Mucosa of stomach (tissue), 1 donor: ENCODE data around the gene DENND1A.
"Not testable (repeated sequence)": the region's sequence is repeated elsewhere in the genome, so short reads cannot be mapped to it uniquely, and the experiment has no call there.

Source experiments
- H3K27me3 ChIP-seq: one replicate; pipeline ENCODE4 v1.7.0; 2013; ENCODE audit warnings: mild to moderate bottlenecking, low read length; ENCODE audit not compliant: control insufficient read depth, insufficient read depth
- H3K36me3 ChIP-seq: one replicate; pipeline ENCODE4 v1.7.0; 2013; ENCODE audit warnings: low read length; ENCODE audit not compliant: control insufficient read depth, insufficient read depth
- H3K4me1 ChIP-seq: one replicate; pipeline ENCODE4 v1.7.0; 2013; ENCODE audit warnings: mild to moderate bottlenecking, low read length; ENCODE audit not compliant: control insufficient read depth, insufficient read depth
- H3K4me3 ChIP-seq: one replicate; pipeline ENCODE4 v1.7.0; 2013; ENCODE audit warnings: low read length
- H3K9ac ChIP-seq: one replicate; pipeline ENCODE4 v1.7.0; 2013; ENCODE audit warnings: mild to moderate bottlenecking, low read length, moderate library complexity
- H3K9me3 ChIP-seq: one replicate; pipeline ENCODE4 v1.7.0; 2013; ENCODE audit warnings: mild to moderate bottlenecking, low read length, moderate library complexity; ENCODE audit not compliant: control insufficient read depth
- donor health status: Pancreatic carcinoma.

DENND1A gene

GRCh38 chr9:123944464-123944863 is 14.5 kb upstream of the DENND1A start:
- not testable (repeated sequence) for H3K9ac ChIP-seq, H3K9me3 ChIP-seq, H3K4me3 ChIP-seq, H3K36me3 ChIP-seq, H3K27me3 ChIP-seq, H3K4me1 ChIP-seq

GRCh38 chr9:123943671-123944070 is 13.7 kb upstream of the DENND1A start:
- Histone ChIP-seq H3K9me3 (no peaks in the 10 kb centered on the region), H3K4me1 (no peaks in the 10 kb centered on the region), H3K27me3 (peaks cover 10% of the 10 kb centered on the region), H3K36me3 (no peaks in the 10 kb centered on the region), H3K4me3 (no peak overlapping the region), H3K9ac (no peak overlapping the region)

- Histone ChIP-seq H3K9ac (no peak overlapping the region), H3K4me3 (no peak overlapping the region), H3K9me3 (no peaks in the 10 kb centered on the region), H3K36me3 (no peaks in the 10 kb centered on the region), H3K27me3 (peaks cover 14% of the 10 kb centered on the region), H3K4me1 (no peaks in the 10 kb centered on the region)
Observed at GRCh38 chr9:123942542-123942941, 12.6 kb upstream of the DENND1A start.

GRCh38 chr9:123941524-123942070 is 11.7 kb upstream of the DENND1A start:
- Histone ChIP-seq H3K9me3 (no peaks in the 10 kb centered on the region), H3K36me3 (no peaks in the 10 kb centered on the region), H3K27me3 (peaks cover 13% of the 10 kb centered on the region), H3K4me3 (no peak overlapping the region), H3K9ac (no peak overlapping the region), H3K4me1 (no peaks in the 10 kb centered on the region)

GRCh38 chr9:123940721-123941523 is 11.0 kb upstream of the DENND1A start:
- no peak overlapping the region for H3K4me3 ChIP-seq
- peaks cover 9% of the 10 kb centered on the region for H3K27me3 ChIP-seq
- H3K36me3 ChIP-seq = no peaks in the 10 kb centered on the region
- no peaks in the 10 kb centered on the region for H3K4me1 ChIP-seq
- no peaks in the 10 kb centered on the region for H3K9me3 ChIP-seq
- no peak overlapping the region for H3K9ac ChIP-seq

GRCh38 chr9:123938401-123938800 is 8.5 kb upstream of the DENND1A start:
- Histone ChIP-seq H3K4me3 (no peak overlapping the region), H3K36me3 (no peaks in the 10 kb centered on the region), H3K9ac (no peak overlapping the region), H3K27me3 (peaks cover 9% of the 10 kb centered on the region), H3K4me1 (peaks cover 9% of the 10 kb centered on the region), H3K9me3 (no peaks in the 10 kb centered on the region)

- not testable (repeated sequence) for H3K36me3 ChIP-seq, H3K27me3 ChIP-seq, H3K9ac ChIP-seq, H3K4me3 ChIP-seq, H3K9me3 ChIP-seq
- peaks cover 13% of the 10 kb centered on the region for H3K4me1 ChIP-seq
Observed at GRCh38 chr9:123936575-123936974, 6.6 kb upstream of the DENND1A start.

GRCh38 chr9:123933440-123934212 is 3.7 kb upstream of the DENND1A start:
- Histone ChIP-seq H3K4me3 (no peak overlapping the region), H3K4me1 (peaks cover 32% of the 10 kb centered on the region), H3K9ac (no peak overlapping the region), H3K27me3 (peaks cover 4% of the 10 kb centered on the region), H3K9me3 (no peaks in the 10 kb centered on the region), H3K36me3 (no peaks in the 10 kb centered on the region)

GRCh38 chr9:123929177-123929869 is 603 bp downstream of the DENND1A start:
- no peaks in the 10 kb centered on the region for H3K36me3 ChIP-seq
- H3K9me3 ChIP-seq = no peaks in the 10 kb centered on the region
- peaks cover 51% of the 10 kb centered on the region for H3K4me1 ChIP-seq
- H3K27me3 ChIP-seq = no peaks in the 10 kb centered on the region
- H3K4me3 ChIP-seq = peak overlapping the region; percentile 68
- H3K9ac ChIP-seq = peak overlapping the region; percentile 69

- Histone ChIP-seq H3K4me1 (peaks cover 46% of the 10 kb centered on the region), H3K36me3 (no peaks in the 10 kb centered on the region), H3K27me3 (no peaks in the 10 kb centered on the region), H3K9ac (peak overlapping the region; percentile 69), H3K9me3 (no peaks in the 10 kb centered on the region), H3K4me3 (peak overlapping the region; percentile 68)
Observed at GRCh38 chr9:123928533-123929176, 1.3 kb downstream of the DENND1A start.

- peaks cover 51% of the 10 kb centered on the region for H3K4me1 ChIP-seq
- H3K27me3 ChIP-seq = no peaks in the 10 kb centered on the region
- H3K9me3 ChIP-seq = no peaks in the 10 kb centered on the region
- H3K36me3 ChIP-seq = no peaks in the 10 kb centered on the region
- H3K4me3 ChIP-seq = no peak overlapping the region
- H3K9ac ChIP-seq = no peak overlapping the region
Observed at GRCh38 chr9:123927625-123928532, 2.0 kb downstream of the DENND1A start.
